Thyroid gland (tissue), 4 donors: ENCODE data around the gene EBF3. TPM values are rescaled to one million over a fixed set of nuclear protein-coding genes. Genes with fewer than 3 reads are reported as not detected.

Experiments
- DNase-seq, 2 donors: peaks; one replicate each; pipeline ENCODE4 v3.0.0-alpha.2; 2019
- H3K27ac ChIP-seq, 3 donors: fragments of 200-600 bp; sonication (generic); 1 replicate in 2 of 3; 2 replicates in 1 of 3; pipeline ENCODE4 v1.5.1; 2016 to 2019; ENCODE audit warnings: mild to moderate bottlenecking in 1 of 3, moderate library complexity in 1 of 3
- H3K27me3 ChIP-seq: fragments of 200-600 bp; sonication (generic); one replicate; pipeline ENCODE4 v1.5.1; 2019
- H3K36me3 ChIP-seq, 2 donors: fragments of 200-600 bp; sonication (generic); one replicate each; pipeline ENCODE4 v1.5.1; 2016 to 2019
- H3K4me1 ChIP-seq, 2 donors: fragments of 200-600 bp; sonication (generic); one replicate each; pipeline ENCODE4 v1.5.1; 2017 to 2019
- H3K4me3 ChIP-seq, 3 donors: fragments of 200-600 bp; sonication (generic); replicated peaks in 1 of 3; 1 replicate in 2 of 3; 2 replicates in 1 of 3; pipeline ENCODE4 v1.5.1; 2016; ENCODE audit warnings: mild to moderate bottlenecking in 1 of 3
- H3K9me3 ChIP-seq: fragments of 200-600 bp; sonication (generic); one replicate; pipeline ENCODE4 v1.5.1; 2017
- POLR2A ChIP-seq, 2 donors: fragments of 450-650 bp; IDR thresholded peaks; one replicate each; pipeline ENCODE4 v1.6.1; 2017; ENCODE audit warnings: antibody characterized with exemption in 2 of 2, mild to moderate bottlenecking in 2 of 2, moderate library complexity in 1 of 2
- WGBS, 2 donors: methylation state at CpG; one replicate each; pipeline ENCODE4 v1.1.5; 2017; 5-methylcytosine and 5-hydroxymethylcytosine counted together
- intact Hi-C: fragments of 100-400 bp; cut with DNase I; formaldehyde crosslinking; loops from one replicate; pipeline ENCODE4 v1.15.1; 2023
- total RNA-seq, 4 donors: library from RNA; depleted of rRNA; stranded (reverse); fragments of >200 nt; gene quantifications; one replicate each; pipeline ENCODE4 v1.2.3, GENCODE V29; 2016
- TF ChIP-seq, protein P1 (sequence below), 6 experiments: fragments of 200-600 bp in 3 of 6; fragments of 450-650 bp in 3 of 6; sonication (generic) in 3 of 6; IDR thresholded peaks; one replicate each; pipeline ENCODE4 v1.5.1; 2016 to 2019; ENCODE audit warnings: antibody characterized with exemption in 6 of 6, mild to moderate bottlenecking in 2 of 6, inconsistent platforms in 1 of 6, moderate library complexity in 1 of 6

EBF3 gene
- total RNA-seq, 4 donors from 2014 or later: 6.8 to 12.5 (median 8.8) TPM

DNA sequence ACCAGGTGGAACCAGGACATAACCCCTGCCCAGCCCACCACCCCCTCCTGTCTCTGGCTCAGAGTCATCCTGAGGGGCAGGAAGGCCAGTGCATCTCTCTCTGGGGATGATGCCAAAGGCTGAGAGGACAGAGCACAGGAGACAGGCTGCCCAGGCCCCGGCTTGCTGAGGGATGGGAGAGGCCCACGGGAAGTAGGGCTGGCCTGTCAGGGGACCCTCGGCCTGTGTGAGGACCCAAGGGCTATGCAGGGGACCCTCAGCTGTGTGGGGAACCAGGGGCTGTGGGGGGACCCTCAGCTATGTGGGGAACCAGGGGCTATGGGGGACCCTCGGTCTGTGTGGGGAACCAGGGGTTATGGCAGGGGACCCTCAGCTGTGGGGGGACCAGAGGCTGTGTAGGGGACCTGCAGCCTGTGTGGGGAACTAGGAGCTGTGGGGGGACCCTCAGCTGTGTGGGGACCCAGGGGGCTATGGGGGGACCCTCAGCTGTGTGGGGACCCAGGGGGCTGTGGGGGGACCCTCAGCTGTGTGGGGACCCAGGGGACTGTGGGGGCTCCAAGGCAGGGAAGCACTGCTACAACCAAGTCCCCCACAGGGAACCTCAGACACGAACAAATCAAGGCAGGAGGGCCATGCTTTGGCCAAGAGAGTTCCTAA, 27.7 kb downstream of the EBF3 start:
- DNase-seq: no peak
- Histone ChIP-seq H3K9me3 (no peaks in the 10 kb centered on the region), H3K4me3 (no peak overlapping the region), H3K27me3 (no peaks in the 10 kb centered on the region), H3K4me1 (peaks cover 0 to 7% of the 10 kb centered on the region in 2 donors), H3K36me3 (no peaks in the 10 kb centered on the region), H3K27ac (no peak overlapping the region)
- WGBS, 2 donors: 62 to 73% methylated on average over 2 to 3 of the region's 5 CpGs
- intact Hi-C loops: no loop called here
- TF ChIP-seq, protein P1, sequence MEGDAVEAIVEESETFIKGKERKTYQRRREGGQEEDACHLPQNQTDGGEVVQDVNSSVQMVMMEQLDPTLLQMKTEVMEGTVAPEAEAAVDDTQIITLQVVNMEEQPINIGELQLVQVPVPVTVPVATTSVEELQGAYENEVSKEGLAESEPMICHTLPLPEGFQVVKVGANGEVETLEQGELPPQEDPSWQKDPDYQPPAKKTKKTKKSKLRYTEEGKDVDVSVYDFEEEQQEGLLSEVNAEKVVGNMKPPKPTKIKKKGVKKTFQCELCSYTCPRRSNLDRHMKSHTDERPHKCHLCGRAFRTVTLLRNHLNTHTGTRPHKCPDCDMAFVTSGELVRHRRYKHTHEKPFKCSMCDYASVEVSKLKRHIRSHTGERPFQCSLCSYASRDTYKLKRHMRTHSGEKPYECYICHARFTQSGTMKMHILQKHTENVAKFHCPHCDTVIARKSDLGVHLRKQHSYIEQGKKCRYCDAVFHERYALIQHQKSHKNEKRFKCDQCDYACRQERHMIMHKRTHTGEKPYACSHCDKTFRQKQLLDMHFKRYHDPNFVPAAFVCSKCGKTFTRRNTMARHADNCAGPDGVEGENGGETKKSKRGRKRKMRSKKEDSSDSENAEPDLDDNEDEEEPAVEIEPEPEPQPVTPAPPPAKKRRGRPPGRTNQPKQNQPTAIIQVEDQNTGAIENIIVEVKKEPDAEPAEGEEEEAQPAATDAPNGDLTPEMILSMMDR (IDR thresholded peaks at IDR 0.05): no peak
- TF ChIP-seq POLR2A (IDR thresholded peaks at IDR 0.05): no peak

DNA sequence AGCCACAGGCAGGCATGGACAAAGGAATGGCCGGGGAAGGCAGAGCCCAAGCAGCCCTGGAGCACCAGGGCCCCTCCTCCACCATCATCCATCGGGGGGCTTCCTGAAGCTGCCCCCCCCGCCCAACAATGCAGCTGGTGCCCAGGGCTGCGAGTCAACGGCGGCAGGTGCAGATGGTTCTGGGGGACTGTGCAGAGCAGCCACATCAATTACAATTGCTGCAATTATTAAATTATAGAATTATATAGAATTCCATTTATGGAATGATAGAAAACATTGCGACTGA, 28.3 kb downstream of the EBF3 start:
- Histone ChIP-seq H3K4me3 (no peak overlapping the region), H3K27me3 (no peaks in the 10 kb centered on the region), H3K9me3 (no peaks in the 10 kb centered on the region), H3K27ac (no peak overlapping the region), H3K4me1 (peaks cover 0 to 7% of the 10 kb centered on the region in 2 donors), H3K36me3 (no peaks in the 10 kb centered on the region)
- 89% methylated on average over 7 of the region's 7 CpGs for WGBS, 2 donors
- intact Hi-C loops: no loop called here
- TF ChIP-seq, protein P1 (IDR thresholded peaks at IDR 0.05): no peak
- no peak for TF ChIP-seq POLR2A (IDR thresholded peaks at IDR 0.05)
- DNase-seq: no peak

DNA sequence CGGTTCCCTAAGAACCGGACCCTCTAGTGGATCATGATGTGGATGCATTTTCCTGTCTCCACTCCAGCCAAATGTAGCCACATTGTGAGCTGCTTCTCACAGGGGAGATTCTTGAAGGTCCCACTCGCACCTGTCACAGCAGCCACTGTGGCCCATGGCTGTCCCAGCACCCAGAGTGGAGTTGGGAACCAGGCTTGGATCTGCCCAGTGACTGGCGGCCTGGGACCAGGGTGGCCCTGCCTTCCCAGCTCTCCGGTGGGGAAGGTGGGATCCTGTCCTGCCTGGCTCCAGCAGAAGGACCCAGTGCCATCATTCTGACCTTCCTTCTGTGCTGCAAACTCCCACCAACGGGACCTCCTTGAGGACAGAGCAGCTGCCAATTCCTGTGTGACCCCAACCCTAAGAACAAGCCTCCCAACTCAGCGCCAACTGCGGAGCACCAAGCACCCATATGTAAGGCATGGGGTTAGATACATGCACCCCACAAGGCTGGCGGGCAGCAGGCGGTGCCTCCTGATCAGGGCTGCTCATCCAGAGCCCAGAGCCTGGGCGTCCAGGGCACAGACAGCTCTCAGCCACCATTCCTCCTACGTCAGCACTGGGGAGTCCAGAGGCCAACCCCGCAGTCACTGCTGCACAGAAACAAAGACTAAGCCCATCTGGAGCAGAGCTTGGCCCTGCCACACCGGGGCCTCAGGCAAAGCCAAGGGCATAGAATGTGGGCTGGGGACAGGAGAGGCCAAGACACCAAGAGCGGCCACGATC, 28.8 kb downstream of the EBF3 start:
- peaks cover 0 to 7% of the 10 kb centered on the region in 2 donors for H3K4me1 ChIP-seq
- TF ChIP-seq, protein P1 (IDR thresholded peaks at IDR 0.05): no peak
- no peak for TF ChIP-seq POLR2A (IDR thresholded peaks at IDR 0.05)
- DNase-seq: no peak

DNA sequence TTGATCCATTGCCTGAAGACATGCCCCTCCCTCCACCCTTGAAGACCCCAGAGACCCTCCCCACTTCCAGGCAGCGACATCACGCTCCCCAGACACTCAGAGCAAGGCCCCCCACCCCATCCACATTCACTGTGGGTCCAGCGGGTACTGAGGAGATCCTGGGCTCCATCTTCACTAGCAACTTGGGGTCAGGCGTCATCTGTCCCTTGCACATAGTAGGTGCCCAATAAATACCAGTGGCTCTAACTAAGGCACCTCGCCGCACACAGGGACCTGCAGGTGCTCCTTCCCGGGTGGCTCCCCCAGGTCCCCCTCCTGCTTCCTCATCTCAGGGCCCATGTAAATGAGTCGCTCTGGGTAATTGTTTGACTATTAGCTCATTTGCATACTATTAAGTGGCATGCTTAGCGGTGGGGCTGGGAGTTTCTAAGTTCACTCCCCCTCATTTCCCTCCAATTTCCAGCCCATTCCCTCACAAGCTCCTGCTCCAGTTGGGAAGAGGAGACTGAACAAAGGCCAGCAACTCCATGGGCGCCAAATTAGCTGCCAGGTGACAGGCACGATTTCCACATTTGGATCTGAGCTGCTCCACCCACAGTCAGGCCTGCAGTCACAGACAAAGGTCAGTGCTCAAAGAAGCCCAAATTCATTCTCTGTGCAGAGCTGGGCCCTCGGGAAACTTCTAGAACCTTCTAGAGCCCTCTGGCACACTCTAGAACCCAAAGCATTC, 29.7 kb downstream of the EBF3 start:
- no peak for DNase-seq
- intact Hi-C loops: no loop called here
- WGBS, 2 donors: 87 to 93% methylated on average over 8 to 12 of the region's 12 CpGs

More for the DNA sequence above, 28.8 kb downstream of the EBF3 start:
- no peak overlapping the region for H3K27ac ChIP-seq
- no peak overlapping the region for H3K4me3 ChIP-seq
- intact Hi-C loops: no loop called here
- WGBS, 2 donors: 91 to 94% methylated on average over 11 of the region's 16 CpGs
- no peaks in the 10 kb centered on the region for H3K9me3 ChIP-seq
- no peaks in the 10 kb centered on the region for H3K36me3 ChIP-seq
- H3K27me3 ChIP-seq: no peaks in the 10 kb centered on the region

More for the DNA sequence above, 29.7 kb downstream of the EBF3 start:
- Histone ChIP-seq H3K27me3 (no peaks in the 10 kb centered on the region), H3K4me1 (peaks cover 0 to 7% of the 10 kb centered on the region in 2 donors), H3K9me3 (no peaks in the 10 kb centered on the region), H3K27ac (no peak overlapping the region), H3K4me3 (no peak overlapping the region), H3K36me3 (no peaks in the 10 kb centered on the region)
- no peak for TF ChIP-seq POLR2A (IDR thresholded peaks at IDR 0.05)
- TF ChIP-seq, protein P1 (IDR thresholded peaks at IDR 0.05): no peak
